GM21367 (cell line): ENCODE data around the gene KIAA0232.
"Not testable (repeated sequence)": the region's sequence is repeated elsewhere in the genome, so short reads cannot be mapped to it uniquely, and the experiment has no call there.

Source experiments
- ATAC-seq: cut with Tn5 transposase; IDR thresholded peaks from one replicate; pipeline ENCODE4 v1.9.1; 2021; ENCODE audit not compliant: unreplicated experiment

The KIAA0232 gene

GRCh38 chr4:6773616-6774540, 8.6 kb upstream of the KIAA0232 start:
- no peak for ATAC-seq

GRCh38 chr4:6775746-6776145, 6.8 kb upstream of the KIAA0232 start:
- no peak for ATAC-seq

GRCh38 chr4:6776920-6777635, 5.4 kb upstream of the KIAA0232 start:
- ATAC-seq, result no peak

GRCh38 chr4:6777636-6778281, 4.8 kb upstream of the KIAA0232 start:
- ATAC-seq, result no peak

- no peak for ATAC-seq
Measured at GRCh38 chr4:6778435-6778834, 4.1 kb upstream of the KIAA0232 start.

- no peak for ATAC-seq
Measured at GRCh38 chr4:6779667-6780565, 2.6 kb upstream of the KIAA0232 start.

- no peak for ATAC-seq
Measured at GRCh38 chr4:6781113-6781512, 1.4 kb upstream of the KIAA0232 start.

- ATAC-seq, result no peak
Measured at GRCh38 chr4:6781561-6781960, 966 bp upstream of the KIAA0232 start.

GRCh38 chr4:6782846-6783110, 251 bp downstream of the KIAA0232 start:
- peak; percentile 11 for ATAC-seq

GRCh38 chr4:6783111-6783981, 819 bp downstream of the KIAA0232 start:
- ATAC-seq, result peak; percentile 64

GRCh38 chr4:6785572-6785925, 3.0 kb downstream of the KIAA0232 start:
- no peak for ATAC-seq

- ATAC-seq, result no peak
Measured at GRCh38 chr4:6788123-6788522, 5.6 kb downstream of the KIAA0232 start.

GRCh38 chr4:6791245-6791644, 8.7 kb downstream of the KIAA0232 start:
- ATAC-seq, result not testable (repeated sequence)

- not testable (repeated sequence) for ATAC-seq
Measured at GRCh38 chr4:6791796-6792195, 9.3 kb downstream of the KIAA0232 start.

GRCh38 chr4:6794189-6794588, 11.7 kb downstream of the KIAA0232 start:
- ATAC-seq, result no peak

GRCh38 chr4:6795821-6796220, 13.3 kb downstream of the KIAA0232 start:
- no peak for ATAC-seq

- ATAC-seq, result not testable (repeated sequence)
Measured at GRCh38 chr4:6797368-6797767, 14.8 kb downstream of the KIAA0232 start.

GRCh38 chr4:6799091-6799490, 16.6 kb downstream of the KIAA0232 start:
- ATAC-seq, result no peak

- ATAC-seq, result no peak
Measured at GRCh38 chr4:6802025-6802424, 19.5 kb downstream of the KIAA0232 start.

- no peak for ATAC-seq
Measured at GRCh38 chr4:6802626-6803025, 20.1 kb downstream of the KIAA0232 start.
